CD14-positive monocyte (primary cell): ENCODE data around the gene BATF. TPM values are rescaled to one million over a fixed set of nuclear protein-coding genes. Genes with fewer than 3 reads are reported as not detected.

Source experiments
- DNase-seq, 3 donors: peaks; one replicate each; pipeline ENCODE4 v3.0.0-alpha.2; 2011 to 2022
- H2AFZ ChIP-seq: 2 replicates; pipeline ENCODE4 v1.6.0; 2012; ENCODE audit warnings: mild to moderate bottlenecking, low read depth, low read length, inconsistent platforms; ENCODE audit not compliant: insufficient read depth, poor library complexity, severe bottlenecking
- H3K27ac ChIP-seq, 2 donors: 1 replicate in 1 of 2; 2 replicates in 1 of 2; pipeline ENCODE4 v1.5.1; 2012 to 2013; ENCODE audit warnings: low read length in 2 of 2, control low read depth in 1 of 2, inconsistent platforms in 1 of 2, low read depth in 1 of 2, mild to moderate bottlenecking in 1 of 2
- H3K27me3 ChIP-seq, 2 donors: one replicate each; pipeline versions ENCODE4 v1.6.0 to v1.6.1; 2011 to 2013; ENCODE audit warnings: low read length in 2 of 2; ENCODE audit not compliant: control insufficient read depth in 2 of 2, insufficient read depth in 2 of 2
- H3K36me3 ChIP-seq, 2 donors: replicated peaks in 1 of 2; 1 replicate in 1 of 2; 2 replicates in 1 of 2; pipeline versions ENCODE4 v1.5.1 to v1.6.1; 2012 to 2013; ENCODE audit warnings: low read length in 2 of 2, control low read depth in 1 of 2, inconsistent platforms in 1 of 2, mild to moderate bottlenecking in 1 of 2; ENCODE audit not compliant: insufficient read depth in 2 of 2, control insufficient read depth in 1 of 2
- H3K4me1 ChIP-seq, 2 donors: 1 replicate in 1 of 2; 2 replicates in 1 of 2; pipeline versions ENCODE4 v1.5.1 to v1.6.1; 2012 to 2013; ENCODE audit warnings: low read length in 2 of 2, control low read depth in 1 of 2, inconsistent platforms in 1 of 2, mild to moderate bottlenecking in 1 of 2, moderate library complexity in 1 of 2; ENCODE audit not compliant: insufficient read depth in 2 of 2, control insufficient read depth in 1 of 2
- H3K4me2 ChIP-seq: replicated peaks from 2 replicates; pipeline ENCODE3; 2012; ENCODE audit warnings: low read length, moderate library complexity, mild to moderate bottlenecking; ENCODE audit not compliant: poor library complexity, severe bottlenecking; ENCODE audit errors: extremely low read depth
- H3K4me3 ChIP-seq, 3 experiments: fragments of 200-600 bp in 1 of 3; sonication (generic) in 1 of 3; replicated peaks in 1 of 3; 1 replicate in 2 of 3; 2 replicates in 1 of 3; pipeline ENCODE4 v1.5.1; 2011 to 2013; ENCODE audit warnings: low read length in 3 of 3, mild to moderate bottlenecking in 3 of 3, control low read depth in 2 of 3, low read depth in 2 of 3, inconsistent platforms in 1 of 3, moderate library complexity in 1 of 3
- H3K79me2 ChIP-seq: 2 replicates; pipeline ENCODE4 v1.6.0; 2012; ENCODE audit warnings: mild to moderate bottlenecking, control low read depth, inconsistent platforms, low read length, moderate library complexity; ENCODE audit not compliant: insufficient read depth
- H3K9ac ChIP-seq: 2 replicates; pipeline ENCODE4 v1.6.0; 2017; ENCODE audit warnings: low read length, mild to moderate bottlenecking; ENCODE audit not compliant: insufficient read depth, poor library complexity, severe bottlenecking
- H3K9me3 ChIP-seq, 2 donors: replicated peaks in 1 of 2; 1 replicate in 1 of 2; 2 replicates in 1 of 2; pipeline versions ENCODE4 v1.5.1 to v1.6.1; 2012 to 2013; ENCODE audit warnings: low read length in 2 of 2, control low read depth in 1 of 2; ENCODE audit not compliant: control insufficient read depth in 1 of 2, insufficient read depth in 1 of 2
- H4K20me1 ChIP-seq: 2 replicates; pipeline ENCODE4 v1.6.0; 2012; ENCODE audit warnings: mild to moderate bottlenecking, low read length, control low read depth, moderate library complexity; ENCODE audit not compliant: insufficient read depth
- H3K27ac Mint-ChIP-seq, 7 donors: one replicate each; pipeline ENCODE4 v1.8.0; 2020; ENCODE audit warnings: mild to moderate bottlenecking in 7 of 7, mixed read lengths in 7 of 7, moderate library complexity in 6 of 7, inconsistent platforms in 2 of 7
- H3K27me3 Mint-ChIP-seq, 3 donors: one replicate each; pipeline ENCODE4 v1.8.0; 2021 to 2022; ENCODE audit warnings: low read depth in 3 of 3, mild to moderate bottlenecking in 3 of 3, mixed read lengths in 3 of 3, moderate library complexity in 3 of 3, inconsistent platforms in 1 of 3
- H3K36me3 Mint-ChIP-seq, 2 donors: one replicate each; pipeline ENCODE4 v1.8.0; 2020; ENCODE audit warnings: mixed read lengths in 2 of 2, inconsistent platforms in 1 of 2, mild to moderate bottlenecking in 1 of 2
- H3K4me1 Mint-ChIP-seq: one replicate; pipeline ENCODE4 v1.8.0; 2020; ENCODE audit warnings: mild to moderate bottlenecking, mixed read lengths
- H3K4me3 Mint-ChIP-seq, 2 donors: one replicate each; pipeline ENCODE4 v1.8.0; 2020; ENCODE audit warnings: mild to moderate bottlenecking in 2 of 2, mixed read lengths in 2 of 2, moderate library complexity in 1 of 2
- H3K9me3 Mint-ChIP-seq, 7 donors: one replicate each; pipeline ENCODE4 v1.8.0; 2020 to 2022; ENCODE audit warnings: mixed read lengths in 7 of 7, mild to moderate bottlenecking in 6 of 7, moderate library complexity in 6 of 7, inconsistent platforms in 2 of 7
- WGBS: methylation state at CpG from one replicate; pipeline ENCODE4 v1.1.5; 2013; ENCODE audit warnings: missing lambda C conversion rate; ENCODE audit not compliant: insufficient coverage; 5-methylcytosine and 5-hydroxymethylcytosine counted together
- intact Hi-C, 2 donors: fragments of 100-400 bp; cut with micrococcal nuclease; formaldehyde crosslinking; loops; one replicate each; pipeline versions ENCODE4 v1.15.0 to v1.15.1; 2023
- polyA plus RNA-seq, 3 donors: library from polyadenylated mRNA; depleted of rRNA in 1 of 3; unstranded in 2 of 3; stranded (reverse) in 1 of 3; fragments of 300-500 nt in 2 of 3; fragments of >200 nt in 1 of 3; fragmentation: Illumina TruSeq in 2 of 3; gene quantifications; 1 replicate in 2 of 3; 2 replicates in 1 of 3; pipeline ENCODE4 v1.2.3, GENCODE V29; 2012 to 2021
- TF ChIP-seq, protein P1 (sequence below): fragments of 200-600 bp; IDR thresholded peaks from one replicate; pipeline ENCODE4 v1.8.0; 2022; ENCODE audit warnings: antibody characterized with exemption, mild to moderate bottlenecking

BATF gene
- polyA plus RNA-seq, 3 donors: 12.6 to 25.8 (median 20.9) TPM

GRCh38 chr14:75563931-75564330 is 41.7 kb downstream of the BATF start:
- Mint-ChIP-seq H3K27me3 (peaks cover 3 to 6% (median 5%) of the 10 kb centered on the region in 3 donors), H3K36me3 (no peaks in the 10 kb centered on the region), H3K4me1 (peaks cover 32% of the 10 kb centered on the region), H3K9me3 (peaks cover 0 to 1% (median 0%) of the 10 kb centered on the region in 7 donors), H3K4me3 (no peak overlapping the region), H3K27ac (peak overlapping the region in 1 of 7 donors; percentile 46)
- H3K9ac ChIP-seq: no peak overlapping the region
- no peaks in the 10 kb centered on the region for H3K27me3 ChIP-seq
- no peak overlapping the region for H2AFZ ChIP-seq
- no peaks in the 10 kb centered on the region for H3K36me3 ChIP-seq
- H4K20me1 ChIP-seq: no peaks in the 10 kb centered on the region
- no peaks in the 10 kb centered on the region for H3K9me3 ChIP-seq
- no peak for DNase-seq
- TF ChIP-seq, protein P1, sequence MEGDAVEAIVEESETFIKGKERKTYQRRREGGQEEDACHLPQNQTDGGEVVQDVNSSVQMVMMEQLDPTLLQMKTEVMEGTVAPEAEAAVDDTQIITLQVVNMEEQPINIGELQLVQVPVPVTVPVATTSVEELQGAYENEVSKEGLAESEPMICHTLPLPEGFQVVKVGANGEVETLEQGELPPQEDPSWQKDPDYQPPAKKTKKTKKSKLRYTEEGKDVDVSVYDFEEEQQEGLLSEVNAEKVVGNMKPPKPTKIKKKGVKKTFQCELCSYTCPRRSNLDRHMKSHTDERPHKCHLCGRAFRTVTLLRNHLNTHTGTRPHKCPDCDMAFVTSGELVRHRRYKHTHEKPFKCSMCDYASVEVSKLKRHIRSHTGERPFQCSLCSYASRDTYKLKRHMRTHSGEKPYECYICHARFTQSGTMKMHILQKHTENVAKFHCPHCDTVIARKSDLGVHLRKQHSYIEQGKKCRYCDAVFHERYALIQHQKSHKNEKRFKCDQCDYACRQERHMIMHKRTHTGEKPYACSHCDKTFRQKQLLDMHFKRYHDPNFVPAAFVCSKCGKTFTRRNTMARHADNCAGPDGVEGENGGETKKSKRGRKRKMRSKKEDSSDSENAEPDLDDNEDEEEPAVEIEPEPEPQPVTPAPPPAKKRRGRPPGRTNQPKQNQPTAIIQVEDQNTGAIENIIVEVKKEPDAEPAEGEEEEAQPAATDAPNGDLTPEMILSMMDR: no peak
- H3K27ac ChIP-seq: no peak overlapping the region
- no CpG with 5 or more reads among the region's 4 CpGs for WGBS
- intact Hi-C loops: no loop called here
- peaks cover 22 to 26% of the 10 kb centered on the region in 2 donors for H3K4me1 ChIP-seq
- no peak overlapping the region for H3K4me2 ChIP-seq
- H3K79me2 ChIP-seq: no peaks in the 10 kb centered on the region
- no peak overlapping the region for H3K4me3 ChIP-seq

- H3K9ac ChIP-seq: no peak overlapping the region
- H4K20me1 ChIP-seq: no peaks in the 10 kb centered on the region
- H2AFZ ChIP-seq: no peak overlapping the region
- no peaks in the 10 kb centered on the region for H3K36me3 ChIP-seq
- H3K27me3 ChIP-seq: no peaks in the 10 kb centered on the region
- Mint-ChIP-seq H3K4me3 (no peak overlapping the region), H3K9me3 (peaks cover 0 to 1% (median 0%) of the 10 kb centered on the region in 7 donors), H3K36me3 (no peaks in the 10 kb centered on the region), H3K27ac (peak overlapping the region in 4 of 7 donors; percentile 10 to 55 (median 10)), H3K4me1 (peaks cover 23% of the 10 kb centered on the region), H3K27me3 (peaks cover 3 to 6% (median 5%) of the 10 kb centered on the region in 3 donors)
- TF ChIP-seq, protein P1: no peak
- intact Hi-C loops: no loop called here
- 62% methylated on average over 5 of the region's 5 CpGs for WGBS
- H3K4me1 ChIP-seq: peaks cover 15 to 19% of the 10 kb centered on the region in 2 donors
- no peak overlapping the region for H3K4me3 ChIP-seq
- no peak overlapping the region for H3K27ac ChIP-seq
- DNase-seq: no peak
- no peaks in the 10 kb centered on the region for H3K9me3 ChIP-seq
- H3K4me2 ChIP-seq: no peak overlapping the region
- H3K79me2 ChIP-seq: no peaks in the 10 kb centered on the region
Observed at GRCh38 chr14:75565056-75565455, 42.8 kb downstream of the BATF start.
